OCI-LY3 (cell line): Measurements from ENCODE around the gene TAF1D.
"Not testable (repeated sequence)": the region's sequence is repeated elsewhere in the genome, so short reads cannot be mapped to it uniquely, and the experiment has no call there.

ENCODE experiments used
- H2AFZ ChIP-seq: fragments of 200-600, 300-600 bp; shearing (Covaris generic); 2 replicates; pipeline ENCODE4 v1.6.0; 2014; ENCODE audit warnings: antibody characterized with exemption, low read depth, low read length
- H3K27ac ChIP-seq: fragments of 200-600, 300-600 bp; sonication (generic); 2 replicates; pipeline ENCODE4 v1.5.1; 2014; ENCODE audit warnings: mild to moderate bottlenecking, low read length, moderate library complexity, mixed read lengths
- H3K27me3 ChIP-seq: fragments of 200-600, 300-600 bp; sonication (generic); 2 replicates; pipeline ENCODE4 v1.6.1; 2014; ENCODE audit warnings: low read depth, low read length, mixed read lengths
- H3K36me3 ChIP-seq: fragments of 200-600, 300-600 bp; sonication (generic); replicated peaks from 2 replicates; pipeline ENCODE3; 2014; ENCODE audit warnings: low read depth, low read length, mixed read lengths
- H3K4me1 ChIP-seq: fragments of 300-600, 200-600 bp; sonication (generic); 2 replicates; pipeline ENCODE4 v1.6.1; 2014; ENCODE audit warnings: low read length, mixed read lengths
- H3K4me2 ChIP-seq: fragments of 200-600, 300-600 bp; sonication (generic); 2 replicates; pipeline ENCODE4 v1.6.1; 2014; ENCODE audit warnings: low read length, mixed read lengths
- H3K4me3 ChIP-seq: fragments of 300-600, 200-600 bp; sonication (generic); 2 replicates; pipeline ENCODE4 v1.5.1; 2014; ENCODE audit warnings: antibody characterized with exemption, mild to moderate bottlenecking, low read length, moderate library complexity
- H3K79me2 ChIP-seq: fragments of 300-600, 200-600 bp; shearing (Covaris generic); 2 replicates; pipeline ENCODE4 v1.6.1; 2014; ENCODE audit warnings: mild to moderate bottlenecking, low read length, mixed read lengths
- H3K9ac ChIP-seq: fragments of 300-600, 200-600 bp; shearing (Covaris generic); 2 replicates; pipeline ENCODE4 v1.6.0; 2014; ENCODE audit warnings: mild to moderate bottlenecking, low read length, moderate library complexity
- H3K9me3 ChIP-seq: fragments of 200-600, 300-600 bp; shearing (Covaris generic); 2 replicates; pipeline ENCODE4 v1.6.1; 2014; ENCODE audit warnings: low read length, mixed read lengths; ENCODE audit not compliant: insufficient read depth
- H4K20me1 ChIP-seq: fragments of 200-600, 300-600 bp; sonication (generic); 2 replicates; pipeline ENCODE4 v1.6.1; 2016; ENCODE audit warnings: low read length, mixed read lengths; ENCODE audit not compliant: insufficient read depth
- EZH2phosphoT487 ChIP-seq: fragments of 200-600 bp; shearing (Covaris generic); IDR thresholded peaks from 2 replicates; pipeline ENCODE4 v1.6.1; 2018; ENCODE audit warnings: antibody characterized with exemption, mixed run types, low read depth
- TF ChIP-seq, protein P1 (sequence below): fragments of 200-600, 300-600 bp; sonication (generic); IDR thresholded peaks from 2 replicates; pipeline ENCODE4 v1.5.1; 2014; ENCODE audit warnings: antibody characterized with exemption, low read length, low read depth

TAF1D gene

GRCh38 chr11:93765551-93765950, 24.3 kb upstream of the TAF1D start:
- TF ChIP-seq EZH2phosphoT487 = no peak
- TF ChIP-seq, protein P1, sequence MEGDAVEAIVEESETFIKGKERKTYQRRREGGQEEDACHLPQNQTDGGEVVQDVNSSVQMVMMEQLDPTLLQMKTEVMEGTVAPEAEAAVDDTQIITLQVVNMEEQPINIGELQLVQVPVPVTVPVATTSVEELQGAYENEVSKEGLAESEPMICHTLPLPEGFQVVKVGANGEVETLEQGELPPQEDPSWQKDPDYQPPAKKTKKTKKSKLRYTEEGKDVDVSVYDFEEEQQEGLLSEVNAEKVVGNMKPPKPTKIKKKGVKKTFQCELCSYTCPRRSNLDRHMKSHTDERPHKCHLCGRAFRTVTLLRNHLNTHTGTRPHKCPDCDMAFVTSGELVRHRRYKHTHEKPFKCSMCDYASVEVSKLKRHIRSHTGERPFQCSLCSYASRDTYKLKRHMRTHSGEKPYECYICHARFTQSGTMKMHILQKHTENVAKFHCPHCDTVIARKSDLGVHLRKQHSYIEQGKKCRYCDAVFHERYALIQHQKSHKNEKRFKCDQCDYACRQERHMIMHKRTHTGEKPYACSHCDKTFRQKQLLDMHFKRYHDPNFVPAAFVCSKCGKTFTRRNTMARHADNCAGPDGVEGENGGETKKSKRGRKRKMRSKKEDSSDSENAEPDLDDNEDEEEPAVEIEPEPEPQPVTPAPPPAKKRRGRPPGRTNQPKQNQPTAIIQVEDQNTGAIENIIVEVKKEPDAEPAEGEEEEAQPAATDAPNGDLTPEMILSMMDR = no peak
- Histone ChIP-seq H3K79me2 (no peaks in the 10 kb centered on the region), H3K27ac (no peak overlapping the region), H3K36me3 (peaks cover 11% of the 10 kb centered on the region), H4K20me1 (no peaks in the 10 kb centered on the region), H3K27me3 (no peaks in the 10 kb centered on the region), H3K9me3 (peaks cover 7% of the 10 kb centered on the region; the same call in 1 of the 2 replicates), H3K9ac (no peak overlapping the region), H3K4me3 (no peak overlapping the region), H3K4me1 (no peaks in the 10 kb centered on the region), H3K4me2 (no peak overlapping the region), H2AFZ (no peak overlapping the region)

GRCh38 chr11:93761910-93762309, 20.6 kb upstream of the TAF1D start:
- H3K36me3 ChIP-seq = peaks cover 16% of the 10 kb centered on the region
- TF ChIP-seq, protein P1 = no peak
- no peak for TF ChIP-seq EZH2phosphoT487
- H4K20me1 ChIP-seq = 0 out of 2 replicates have a peak, but pooled peaks cover 3% of the 10 kb centered on the region

GRCh38 chr11:93759123-93759522, 17.8 kb upstream of the TAF1D start:
- H3K4me3 ChIP-seq, H3K27me3 ChIP-seq, H2AFZ ChIP-seq, H3K9me3 ChIP-seq, H3K79me2 ChIP-seq, H3K4me2 ChIP-seq, H4K20me1 ChIP-seq, H3K27ac ChIP-seq, H3K9ac ChIP-seq: not testable (repeated sequence)
- peaks cover 14% of the 10 kb centered on the region for H3K36me3 ChIP-seq
- H3K4me1 ChIP-seq = peaks cover 13% of the 10 kb centered on the region

More at GRCh38 chr11:93761910-93762309, 20.6 kb upstream of the TAF1D start:
- H3K79me2 ChIP-seq = no peaks in the 10 kb centered on the region
- H3K4me1 ChIP-seq = peaks cover 5% of the 10 kb centered on the region
- no peak overlapping the region for H3K9ac ChIP-seq
- H3K4me3 ChIP-seq = no peak overlapping the region
- H2AFZ ChIP-seq = no peak overlapping the region
- no peaks in the 10 kb centered on the region for H3K27me3 ChIP-seq
- peaks cover 4% of the 10 kb centered on the region; the same call in 1 of the 2 replicates for H3K9me3 ChIP-seq
- H3K4me2 ChIP-seq = no peak overlapping the region
- H3K27ac ChIP-seq = no peak overlapping the region

GRCh38 chr11:93757924-93758865, 16.9 kb upstream of the TAF1D start:
- Histone ChIP-seq H3K36me3 (peaks cover 16% of the 10 kb centered on the region), H2AFZ (no peak overlapping the region), H4K20me1 (peaks cover 8% of the 10 kb centered on the region; the same call in 1 of the 2 replicates), H3K9me3 (no peaks in the 10 kb centered on the region), H3K27ac (no peak overlapping the region), H3K4me1 (peaks cover 13% of the 10 kb centered on the region), H3K9ac (no peak overlapping the region), H3K4me3 (no peak overlapping the region), H3K27me3 (no peaks in the 10 kb centered on the region), H3K4me2 (no peak overlapping the region), H3K79me2 (no peaks in the 10 kb centered on the region)
- no peak for TF ChIP-seq EZH2phosphoT487
- TF ChIP-seq, protein P1 = no peak
